Stimulated activated CD4-positive, alpha-beta T cell treated with anti-CD3 and anti-CD28 coated beads, Interleukin-2, amount 100 ng/mL, for 4 hours (primary cell): Measurements from ENCODE around the gene EMB.
A peak's percentile ranks its signal among the peaks of the same experiment; 100 is the strongest.
"Not testable (repeated sequence)": the region's sequence is repeated elsewhere in the genome, so short reads cannot be mapped to it uniquely, and the experiment has no call there.

Experiments
- DNase-seq: peaks from one replicate; pipeline ENCODE4 v3.0.0-alpha.2; 2020; ENCODE audit warnings: low read depth

The EMB gene

GRCh38 chr5:50440651-50441492 lies at the start of gene EMB:
TSS of gene EMB (minus strand) at chr5:50441288. CDS start at chr5:50441151, 137 bp downstream.
- peak; percentile 71 for DNase-seq

- not testable (repeated sequence) for DNase-seq
These were observed 48.4 kb upstream of the EMB start for GRCh38 chr5:50489491-50489890.

DNA sequence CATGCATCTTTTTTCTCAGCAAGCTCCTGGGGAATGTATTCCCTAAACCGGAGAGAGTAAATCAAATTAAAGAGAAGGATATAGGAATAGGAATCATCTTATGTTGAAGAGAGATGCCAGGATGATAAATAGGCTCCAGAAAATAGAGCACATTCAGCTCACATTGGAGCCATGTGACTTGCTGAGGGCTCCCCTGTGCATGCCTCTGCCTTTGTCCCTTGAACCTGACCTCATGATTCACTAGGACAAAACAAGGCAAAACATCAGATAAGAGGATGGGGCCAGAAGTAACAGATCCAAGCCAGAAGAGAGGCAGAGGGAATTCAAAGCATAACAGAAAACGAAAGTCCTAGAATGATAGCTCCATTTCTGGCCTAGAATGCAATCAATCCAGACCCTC lies 37.7 kb upstream of the EMB start:
- DNase-seq = not testable (repeated sequence)

DNA sequence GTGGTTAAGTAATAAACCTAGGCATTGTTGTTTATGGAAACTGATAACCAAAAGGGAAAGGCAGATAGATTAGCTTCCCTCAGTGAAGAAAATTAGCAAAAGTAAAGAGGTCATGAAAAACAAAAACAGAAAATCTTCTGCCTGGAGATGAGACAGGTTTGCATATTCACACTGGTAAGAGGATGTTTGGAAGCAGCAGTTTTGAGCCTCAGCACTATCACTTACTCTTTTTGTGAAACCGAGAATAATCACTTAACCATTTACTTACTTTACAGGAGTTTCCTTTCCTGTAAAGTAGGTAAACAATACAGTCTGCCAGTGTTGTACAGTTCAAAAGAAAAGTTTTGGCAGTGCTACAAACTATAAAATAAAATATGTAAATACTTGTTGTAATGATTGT lies 35.5 kb upstream of the EMB start:
- no peak for DNase-seq

GRCh38 chr5:50465015-50465414 lies 23.9 kb upstream of the EMB start:
- not testable (repeated sequence) for DNase-seq

GRCh38 chr5:50463726-50464125 lies 22.6 kb upstream of the EMB start:
- DNase-seq = no peak

DNA sequence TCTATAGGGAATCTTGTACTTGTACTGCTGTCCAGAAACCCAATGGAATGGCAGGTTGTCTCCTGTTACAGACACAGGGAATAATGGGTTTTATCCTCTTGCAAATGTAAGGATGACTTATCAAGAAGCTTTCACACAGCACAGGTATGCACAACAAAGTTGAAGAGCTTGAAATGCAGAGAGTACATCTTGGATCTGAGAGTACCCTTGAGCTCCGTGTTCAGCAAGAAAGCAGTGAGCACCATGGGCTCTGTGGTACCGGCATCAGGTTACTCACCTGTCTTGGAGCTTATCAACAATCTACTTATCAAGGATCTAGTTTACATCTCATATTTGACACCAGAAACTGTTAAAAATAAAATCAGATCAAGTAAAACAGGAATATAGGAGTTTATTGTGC lies 22.0 kb upstream of the EMB start:
- DNase-seq = no peak

DNA sequence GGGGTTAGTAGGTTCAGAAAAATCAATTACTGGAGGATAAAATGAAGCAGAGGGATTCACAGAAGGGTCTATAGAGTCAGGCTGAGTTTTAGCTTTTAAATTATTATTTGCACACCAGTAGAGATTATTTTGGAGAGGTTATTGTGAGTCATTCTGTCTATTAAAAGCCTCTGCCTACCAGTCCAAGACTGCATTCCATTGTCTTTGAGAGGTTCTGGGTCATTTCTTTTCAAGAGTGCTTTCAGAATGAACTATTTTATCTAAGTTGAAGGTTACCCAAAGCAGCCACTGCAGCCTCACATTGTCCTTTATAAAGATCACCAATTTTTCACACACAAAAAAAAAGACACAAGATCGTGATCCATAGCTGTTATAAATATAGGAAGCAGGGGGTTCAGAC lies 21.5 kb upstream of the EMB start:
- DNase-seq = not testable (repeated sequence)

DNA sequence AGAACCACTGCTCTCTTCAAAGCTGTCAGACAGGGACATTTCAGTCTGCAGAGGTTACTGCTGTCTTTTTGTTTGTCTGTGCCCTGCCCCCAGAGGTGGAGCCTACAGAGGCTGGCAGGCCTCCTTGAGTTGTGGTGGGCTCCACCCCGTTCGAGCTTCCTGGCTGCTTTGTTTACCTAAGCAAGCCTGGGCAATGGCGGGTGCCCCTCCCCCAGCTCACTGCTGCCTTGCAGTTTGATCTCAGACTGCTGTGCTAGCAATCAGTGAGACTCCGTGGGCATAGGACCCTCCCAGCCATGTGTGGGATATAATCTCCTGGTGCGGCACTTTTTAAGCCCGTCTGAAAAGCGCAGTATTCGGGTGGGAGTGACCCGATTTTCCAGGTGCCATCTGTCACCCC lies 17.3 kb upstream of the EMB start:
- not testable (repeated sequence) for DNase-seq

DNA sequence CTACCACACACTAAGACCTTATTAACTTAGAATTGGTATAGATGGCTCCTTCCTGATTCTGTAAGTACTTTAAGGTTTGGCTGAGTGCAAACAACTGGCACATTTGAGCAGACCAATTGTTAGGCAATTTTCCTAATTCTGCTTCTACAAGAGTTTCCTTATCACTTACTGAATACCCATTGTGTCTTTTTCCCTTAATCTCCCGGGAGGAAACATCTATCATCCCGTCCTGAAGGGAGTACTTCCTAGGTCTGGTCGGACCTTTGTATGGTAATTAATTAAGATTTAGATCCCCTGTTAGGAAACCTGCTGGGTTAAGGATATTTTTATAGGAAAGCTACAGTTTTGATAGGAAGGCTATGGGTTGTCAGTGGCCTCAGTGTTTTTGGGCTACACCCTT lies 8.2 kb upstream of the EMB start:
- not testable (repeated sequence) for DNase-seq

DNA sequence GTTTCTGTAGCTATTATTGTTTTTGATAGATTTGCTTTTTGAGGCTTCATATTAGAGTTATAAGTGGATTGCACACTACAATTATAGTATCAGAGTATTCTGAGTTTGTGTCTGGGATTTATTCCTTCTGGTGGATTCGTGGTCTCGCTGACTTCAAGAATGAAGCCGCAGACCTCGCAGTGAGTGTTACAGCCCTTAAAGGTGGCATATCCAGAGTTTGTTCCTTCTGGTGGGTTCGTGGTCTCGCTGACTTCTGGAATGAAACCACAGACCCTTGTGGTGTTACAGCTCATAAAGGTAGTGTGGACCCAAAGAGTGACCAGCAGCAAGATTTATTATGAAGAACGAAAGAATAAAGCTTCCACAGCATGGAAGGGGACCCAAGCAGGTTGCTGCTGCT lies 6.9 kb upstream of the EMB start:
- DNase-seq = no peak

GRCh38 chr5:50447228-50447627 lies 6.1 kb upstream of the EMB start:
- no peak for DNase-seq

DNA sequence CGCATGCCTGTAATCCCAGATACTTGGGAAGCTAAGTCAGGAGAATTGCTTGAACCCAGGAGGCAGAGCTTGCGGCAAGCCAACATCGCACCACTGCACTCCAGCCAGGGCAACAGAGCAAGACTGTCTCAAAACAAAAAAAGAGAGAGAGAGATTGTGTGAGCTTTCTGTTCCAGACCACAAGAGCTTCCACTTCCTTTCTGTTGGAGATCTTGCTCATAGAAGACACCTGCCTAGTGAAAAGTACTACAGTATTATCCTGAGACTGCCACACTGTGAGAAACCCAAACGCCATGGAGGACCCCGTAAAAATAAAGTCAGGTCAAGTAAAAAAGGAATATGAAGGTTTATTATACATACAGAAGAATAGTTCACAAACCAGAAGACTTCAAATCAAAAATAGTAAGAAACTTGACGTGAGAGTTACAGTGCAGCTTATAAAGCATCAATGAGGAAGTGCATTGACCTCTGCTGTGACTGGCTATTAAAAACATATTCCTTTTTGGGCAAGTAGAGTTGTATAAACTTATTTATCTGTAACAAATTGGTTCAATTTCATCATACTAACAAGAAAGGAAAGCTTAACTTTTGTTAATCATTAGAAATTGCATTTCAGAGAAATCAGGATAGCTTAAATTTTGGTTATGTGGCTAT lies 4.3 kb upstream of the EMB start:
- DNase-seq = no peak

DNA sequence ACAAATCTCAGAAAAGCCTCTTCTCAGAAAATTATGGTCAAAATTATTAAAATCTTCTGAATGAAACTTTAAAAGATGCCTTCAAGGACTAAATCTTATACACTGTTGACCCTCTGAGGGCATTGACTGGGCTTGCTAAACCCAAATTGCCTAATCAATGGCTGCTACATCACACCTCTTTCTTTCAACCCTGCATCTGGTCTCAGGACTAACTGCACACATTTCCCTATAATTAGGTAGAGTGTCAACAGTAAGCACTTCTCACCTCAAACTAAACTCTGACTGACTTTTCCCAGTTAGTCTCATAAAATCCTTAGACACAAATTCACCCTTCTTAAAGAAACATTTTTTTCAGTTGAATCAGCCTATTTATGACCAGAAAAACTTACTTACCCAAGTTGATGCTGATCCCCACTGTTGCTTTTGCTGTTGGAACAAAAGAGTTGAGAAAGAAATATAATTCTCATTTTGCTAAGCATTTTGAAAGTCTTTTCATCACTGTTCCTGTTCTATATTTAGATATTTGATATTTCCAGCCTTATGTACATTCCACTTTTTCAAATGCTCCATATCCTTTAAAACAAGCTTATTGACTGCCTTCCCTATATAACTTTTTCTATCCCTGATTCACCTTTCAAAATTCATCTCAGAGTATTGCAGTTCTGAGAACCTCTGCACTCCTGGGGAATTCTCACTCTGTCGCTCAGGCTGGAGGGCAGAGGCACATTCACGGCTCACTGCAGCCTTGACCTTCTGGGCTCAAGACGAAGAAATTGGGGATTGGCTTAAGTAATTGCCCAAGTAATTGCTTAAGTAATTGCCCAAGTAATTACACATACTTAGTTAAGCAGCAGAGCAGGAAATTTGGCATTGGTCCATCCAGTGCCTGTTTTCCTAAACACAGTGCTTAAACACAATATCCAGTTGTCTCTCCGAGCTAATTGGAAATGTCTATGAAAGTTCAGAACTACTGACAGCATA lies 1.8 kb upstream of the EMB start:
- DNase-seq = not testable (repeated sequence)

GRCh38 chr5:50441493-50441955 lies 436 bp upstream of the EMB start:
- no peak for DNase-seq

- DNase-seq = no peak
These were observed 1.9 kb downstream of the EMB start for GRCh38 chr5:50439221-50439620.

GRCh38 chr5:50438060-50438459 lies 3.0 kb downstream of the EMB start:
- not testable (repeated sequence) for DNase-seq

DNA sequence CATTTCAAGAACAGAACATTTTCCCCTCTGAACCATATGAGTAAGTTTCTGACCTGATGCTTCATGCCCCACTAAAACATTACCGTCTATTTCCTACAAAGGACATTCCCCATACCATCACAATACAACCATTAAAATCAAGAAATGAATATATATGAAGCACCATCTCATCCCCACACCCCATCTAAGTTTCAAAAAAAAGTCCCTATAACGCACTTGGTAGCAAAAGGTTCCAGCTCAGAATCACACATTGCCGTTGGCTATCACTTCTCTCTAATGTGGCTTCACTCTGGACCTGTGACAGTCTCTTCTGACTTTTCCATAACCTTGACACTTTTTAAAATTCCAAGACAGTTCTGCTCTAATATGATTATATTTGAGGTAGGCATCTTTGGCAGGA lies 5.9 kb downstream of the EMB start:
- no peak for DNase-seq

DNA sequence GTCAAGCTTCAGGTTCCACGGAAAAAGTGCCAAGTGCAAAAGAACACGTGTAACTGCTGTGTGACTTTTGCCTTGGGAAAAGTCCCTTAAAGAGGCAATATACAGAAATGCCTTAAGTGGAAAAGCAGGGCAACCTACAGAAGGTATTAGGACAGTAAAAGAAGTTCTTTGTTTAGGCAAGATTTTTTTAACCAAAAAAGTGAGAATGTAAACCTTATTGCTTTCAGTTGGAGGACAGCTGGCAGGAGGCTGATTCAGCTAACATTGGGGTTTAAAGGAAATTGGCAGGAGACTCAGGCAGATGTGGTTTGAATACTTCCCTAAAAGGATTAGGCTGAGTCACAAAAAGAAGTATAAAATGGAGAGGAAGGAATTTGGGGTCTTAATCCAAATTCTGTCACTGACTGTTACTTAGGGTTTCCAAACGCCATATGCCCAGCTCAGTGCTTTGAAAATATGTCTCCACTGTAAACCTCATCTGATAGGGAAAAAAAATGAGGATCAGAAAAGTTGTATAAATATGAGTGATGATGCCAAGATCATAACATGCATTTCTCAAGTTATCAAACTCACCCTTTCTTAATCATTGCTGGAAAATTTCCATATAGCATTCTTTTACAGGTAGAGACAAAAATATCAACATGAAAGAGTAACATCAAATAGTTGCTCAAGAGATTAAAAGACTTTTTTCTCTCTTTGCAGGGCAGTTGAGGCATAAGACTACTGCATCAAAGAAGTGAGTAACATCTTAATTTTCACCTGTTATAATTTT lies 9.8 kb downstream of the EMB start:
- not testable (repeated sequence) for DNase-seq

DNA sequence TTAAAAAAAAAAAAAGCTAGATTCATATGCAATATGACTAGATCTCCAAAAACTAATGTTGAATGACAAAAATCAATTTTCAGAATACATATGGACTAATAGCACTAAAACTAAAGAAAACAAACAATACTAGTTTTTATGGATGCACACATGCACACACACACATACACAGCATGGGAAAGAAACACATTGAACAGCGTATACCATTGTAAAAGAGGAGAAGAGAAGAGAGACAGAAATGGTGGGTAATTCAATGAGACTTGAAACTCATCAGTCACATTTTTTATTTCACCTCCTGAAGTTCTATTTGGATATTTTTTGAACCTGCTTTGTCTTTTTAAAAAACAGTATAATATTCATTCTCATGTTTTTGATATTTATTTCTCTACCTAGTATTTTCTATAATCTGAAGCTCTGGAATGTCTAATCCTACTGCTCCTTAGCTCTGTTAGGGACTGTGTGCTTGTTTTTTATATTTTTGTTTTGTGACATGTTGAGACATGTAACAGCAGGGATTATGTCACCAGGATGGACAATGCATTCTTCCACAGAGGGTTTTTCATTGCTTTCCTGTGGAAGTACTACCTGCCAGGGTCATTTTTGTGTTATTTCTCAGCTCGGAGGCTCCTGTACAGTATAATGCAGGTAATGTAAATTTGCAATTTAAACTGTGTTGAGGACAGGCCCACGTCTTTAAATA lies 17.8 kb downstream of the EMB start:
- not testable (repeated sequence) for DNase-seq
